ENCODE results near the gene ACTL7B. TPM values are rescaled to one million over a fixed set of nuclear protein-coding genes. Genes with fewer than 3 reads are reported as not detected.

ACTL7B gene
- total and polyA plus RNA-seq, 2 experiments from 2014 or later = not detected

- no peaks in the 10 kb centered on the region for H3K9me2 ChIP-seq (ENCODE audit: insufficient read depth)
- Mint-ChIP-seq H3K27ac (no peak overlapping the region), H3K36me3 (ENCODE audit: low read depth) (no peaks in the 10 kb centered on the region), H3K4me3 (no peak overlapping the region), H3K27me3 (ENCODE audit: insufficient read depth, low read depth, poor library complexity) (peaks cover 10% of the 10 kb centered on the region), H3K9me3 (no peaks in the 10 kb centered on the region), H3K4me1 (no peaks in the 10 kb centered on the region)
- no peaks in the 10 kb centered on the region for H3K36me3 ChIP-seq (ENCODE audit: insufficient read depth)
- ATAC-seq = no peak
- no peaks in the 10 kb centered on the region for H3K79me2 ChIP-seq (replicated peaks; ENCODE audit: insufficient read depth)
- H3K27me3 ChIP-seq (ENCODE audit: insufficient read depth) = no peaks in the 10 kb centered on the region
- no peaks in the 10 kb centered on the region for H3K4me1 ChIP-seq (ENCODE audit: insufficient read depth)
- no peak for DNase-seq (ENCODE audit: low spot score)
- TF ChIP-seq ZNF462 (CRISPR knock-in tag; IDR thresholded peaks at IDR 0.05) (no peak), ETS1 (IDR thresholded peaks at IDR 0.05) (no peak), POLR2AphosphoS5 (IDR thresholded peaks at IDR 0.05; ENCODE audit: low read depth) (no peak), ZNF331 (CRISPR knock-in tag; IDR thresholded peaks at IDR 0.05; ENCODE audit: low read depth) (no peak), ZNF114 (CRISPR knock-in tag; IDR thresholded peaks at IDR 0.05) (no peak), EZH2phosphoT487 (IDR thresholded peaks at IDR 0.05; ENCODE audit: unreplicated experiment) (no peak), REST (IDR thresholded peaks at IDR 0.05; ENCODE audit: unreplicated experiment) (no peak), EZH2 (IDR thresholded peaks at IDR 0.05; ENCODE audit: low read depth, unreplicated experiment) (no peak), JUNB (IDR thresholded peaks at IDR 0.05; ENCODE audit: unreplicated experiment) (no peak)
- H3K4me2 ChIP-seq = no peak overlapping the region
- no peaks in the 10 kb centered on the region for H4K20me1 ChIP-seq (replicated peaks; ENCODE audit: insufficient read depth)
- H3F3A ChIP-seq (replicated peaks; ENCODE audit: low read depth) = no peaks in the 10 kb centered on the region
- no peak overlapping the region for H3K27ac ChIP-seq (ENCODE audit: low read depth)
- H3K4me3 ChIP-seq = no peak overlapping the region
- H2AFZ ChIP-seq = no peak overlapping the region
Measured at GRCh38 chr9:108857572-108857971, 1.8 kb upstream of the ACTL7B start.

All from GM23338 (cell line).